T-helper 1 cell (primary cell): ENCODE data around the gene LAMB1.

Source experiments
- DNase-seq, 5 donors: peaks; one replicate each; pipeline ENCODE4 v3.0.0-alpha.2; 2012 to 2020

The LAMB1 gene

GRCh38 chr7:107996072-107996882 lies 6.7 kb downstream of the LAMB1 start:
- DNase-seq: no peak

- no peak for DNase-seq
These were observed 7.5 kb downstream of the LAMB1 start for GRCh38 chr7:107995184-107996071.

DNA sequence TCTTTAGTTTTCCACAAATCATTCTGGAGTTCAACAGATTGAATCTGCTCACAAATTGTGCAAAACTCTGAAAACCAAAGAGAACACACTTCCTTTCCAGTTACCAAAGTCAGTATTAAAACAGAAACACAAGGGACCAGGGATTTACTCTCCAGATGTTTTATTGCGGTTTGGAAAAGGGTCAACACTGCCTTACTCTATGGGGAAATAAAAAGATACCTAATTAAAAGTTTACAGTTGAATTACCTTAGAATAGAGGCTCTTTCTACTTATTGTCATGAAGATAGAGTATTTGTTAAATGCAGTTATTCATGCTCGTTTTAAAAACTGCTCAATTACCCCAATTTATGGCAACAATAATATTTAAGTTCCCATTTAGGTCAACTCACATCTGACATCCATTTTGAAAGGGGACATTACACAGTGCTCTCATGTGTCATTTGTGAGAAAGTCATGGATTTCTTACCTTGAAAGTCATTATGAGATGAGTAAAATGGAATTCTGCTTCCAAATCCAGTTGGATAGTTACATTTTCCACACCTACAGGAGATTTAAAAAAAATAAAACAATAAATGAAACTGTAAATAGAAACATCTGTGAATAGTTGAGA lies 8.4 kb downstream of the LAMB1 start:
- no peak for DNase-seq

- DNase-seq: no peak
These were observed 9.1 kb downstream of the LAMB1 start for GRCh38 chr7:107993891-107994291.

DNA sequence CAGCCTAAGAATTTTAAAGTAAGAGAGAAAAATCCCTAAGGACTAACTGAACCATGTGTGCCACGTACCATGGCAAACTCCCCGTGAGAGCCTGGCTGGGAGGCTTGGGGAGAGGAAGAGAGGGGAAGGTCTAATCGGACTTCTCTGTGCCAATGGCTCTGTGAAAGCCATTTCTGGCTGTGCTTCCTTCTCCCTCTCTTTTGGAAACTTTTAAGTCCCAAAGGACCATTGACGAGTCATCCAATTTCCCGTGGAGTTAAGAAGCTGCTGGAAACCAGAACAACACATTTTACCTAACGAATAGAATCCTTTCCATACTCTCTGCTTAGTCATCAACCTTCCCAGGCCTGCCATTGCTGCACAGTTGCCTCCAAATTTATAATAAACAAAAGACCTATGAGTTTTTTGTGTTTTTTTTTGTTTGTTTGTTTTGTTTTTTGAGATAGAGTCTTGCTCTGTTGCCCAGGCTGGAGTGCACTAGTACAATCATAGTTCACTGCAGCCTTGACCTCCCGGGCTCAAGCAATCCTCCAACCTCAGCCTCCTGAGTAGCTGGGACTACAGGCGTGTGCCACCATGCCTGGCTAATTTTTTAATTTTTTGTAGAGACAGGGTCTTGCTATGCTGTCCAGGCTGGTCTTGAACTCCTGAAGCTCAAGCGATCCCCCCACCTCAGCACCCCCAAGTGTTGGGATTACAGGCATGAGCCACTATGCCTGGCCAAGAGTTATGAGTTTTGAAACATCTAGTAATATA lies 13.2 kb downstream of the LAMB1 start:
- no peak for DNase-seq

DNA sequence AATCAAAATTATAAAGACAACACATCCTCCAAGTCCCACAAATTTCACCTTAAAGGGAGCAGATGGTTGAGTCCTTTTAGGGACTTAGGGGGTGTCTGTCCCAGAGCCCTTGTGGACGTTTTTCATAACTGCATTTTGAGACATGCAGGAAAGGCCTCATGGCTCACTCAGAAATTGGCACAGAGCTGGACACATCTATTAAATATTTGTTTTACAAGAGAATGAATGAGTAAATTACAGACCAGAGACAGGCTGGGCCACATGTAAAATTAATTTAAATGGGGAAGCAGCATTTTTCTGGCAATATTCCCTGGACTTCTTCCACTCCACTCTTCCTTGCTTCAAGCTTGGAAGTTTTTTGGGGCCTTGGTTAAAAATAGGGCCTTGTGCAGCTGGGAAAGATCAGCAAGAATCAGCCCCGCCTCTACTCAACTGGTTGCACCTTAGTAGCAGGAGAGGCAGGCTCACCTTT lies 20.0 kb downstream of the LAMB1 start:
- no peak for DNase-seq

GRCh38 chr7:107982042-107982840 lies 20.7 kb downstream of the LAMB1 start:
- no peak for DNase-seq

- no peak for DNase-seq
These were observed 21.5 kb downstream of the LAMB1 start for GRCh38 chr7:107981466-107981865.

DNA sequence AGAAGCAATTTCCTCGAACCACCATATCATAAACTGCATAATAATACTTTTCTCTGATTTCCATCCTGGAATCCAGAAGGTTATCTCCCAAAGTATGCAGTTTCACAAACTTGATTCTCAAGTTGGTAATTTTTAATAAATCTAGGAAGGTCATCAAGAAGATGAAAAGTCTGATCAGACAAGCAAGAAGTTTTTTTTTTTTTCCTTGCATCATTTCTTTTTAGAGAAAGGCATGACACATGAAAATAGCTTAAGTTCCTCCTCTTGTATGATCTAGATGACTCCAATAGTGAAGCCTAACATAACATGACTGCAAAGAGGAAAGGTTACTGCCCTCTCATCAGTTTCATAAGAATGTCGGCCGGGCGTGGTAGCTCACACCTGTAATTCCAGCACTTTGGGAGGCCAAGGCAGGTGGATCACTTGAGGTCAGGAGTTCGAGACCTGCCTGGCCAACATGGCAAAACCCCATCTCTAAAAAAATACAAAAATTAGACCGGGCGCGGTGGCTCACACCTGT lies 22.2 kb downstream of the LAMB1 start:
- no peak for DNase-seq

DNA sequence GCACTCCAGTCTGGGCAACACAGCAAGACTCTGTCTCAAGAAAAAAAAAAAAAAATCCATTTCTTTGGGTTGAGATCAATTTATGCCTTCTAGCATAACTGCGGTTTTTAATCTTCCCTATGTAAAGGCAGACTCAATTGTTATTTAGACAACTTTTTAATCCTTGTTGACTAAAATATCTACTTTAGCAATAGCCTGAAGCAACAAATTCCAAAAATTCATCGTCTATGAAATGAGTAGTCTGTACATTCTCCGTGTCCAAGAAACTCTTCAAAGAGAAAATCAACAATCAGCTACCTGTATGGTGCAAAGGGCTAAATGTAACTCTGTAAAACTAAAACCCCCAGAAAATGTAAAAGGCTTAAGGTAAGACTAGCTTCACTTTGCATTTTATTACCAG lies 22.8 kb downstream of the LAMB1 start:
- DNase-seq: no peak

GRCh38 chr7:107978815-107979408 lies 24.0 kb downstream of the LAMB1 start:
- no peak for DNase-seq

- no peak for DNase-seq
These were observed 25.9 kb downstream of the LAMB1 start for GRCh38 chr7:107977048-107977447.

- no peak for DNase-seq
These were observed 26.3 kb downstream of the LAMB1 start for GRCh38 chr7:107976620-107977019.

DNA sequence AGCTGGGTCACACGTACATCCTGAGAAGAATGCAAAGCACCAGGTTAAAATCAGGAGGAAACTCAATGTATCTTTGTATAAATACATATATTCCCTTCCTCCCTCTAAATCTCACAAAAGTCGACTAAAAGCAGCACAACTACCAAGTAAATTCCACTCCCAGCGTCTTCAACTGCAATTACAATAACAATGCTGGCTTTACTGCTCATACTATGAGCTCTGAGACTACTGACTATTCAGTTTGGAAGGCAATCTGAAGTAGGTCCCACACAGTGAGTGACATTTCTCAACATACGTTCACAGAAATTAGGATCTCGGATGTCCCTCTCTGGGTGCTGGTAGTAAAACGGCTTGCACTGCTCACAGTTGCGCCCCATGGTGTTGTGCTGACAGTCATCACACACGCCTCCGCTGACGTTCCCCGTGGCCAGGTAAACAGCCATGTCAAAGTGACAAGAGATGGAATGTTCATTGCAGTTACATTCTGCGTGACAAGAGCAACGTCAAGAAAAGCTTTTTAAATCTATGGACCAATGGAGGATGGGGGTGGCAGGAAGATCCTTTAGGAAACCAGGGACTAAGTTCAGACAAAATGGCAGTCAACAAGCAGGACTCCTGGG lies 27.5 kb downstream of the LAMB1 start:
- no peak for DNase-seq

DNA sequence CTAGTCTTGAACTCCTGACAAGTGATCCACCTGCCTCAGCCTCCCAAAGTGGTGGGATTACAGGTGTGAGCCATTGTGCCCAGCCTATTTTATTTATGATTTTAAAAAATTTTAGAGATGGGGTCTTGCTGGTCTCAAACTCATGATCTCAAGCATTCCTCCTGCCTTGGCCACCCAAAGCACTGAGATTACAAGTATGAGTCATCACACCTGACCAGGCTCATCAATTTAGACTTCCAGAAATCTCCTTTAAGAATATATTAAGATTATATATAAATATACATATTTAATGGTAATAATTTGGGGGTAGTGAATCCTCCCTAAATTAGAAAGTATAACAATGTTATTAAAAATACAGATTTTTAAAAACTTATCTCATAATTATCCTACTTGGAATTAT lies 29.1 kb downstream of the LAMB1 start:
- no peak for DNase-seq

- no peak for DNase-seq
These were observed 30.0 kb downstream of the LAMB1 start for GRCh38 chr7:107972941-107973376.

- DNase-seq: no peak
These were observed 30.9 kb downstream of the LAMB1 start for GRCh38 chr7:107972075-107972482.

DNA sequence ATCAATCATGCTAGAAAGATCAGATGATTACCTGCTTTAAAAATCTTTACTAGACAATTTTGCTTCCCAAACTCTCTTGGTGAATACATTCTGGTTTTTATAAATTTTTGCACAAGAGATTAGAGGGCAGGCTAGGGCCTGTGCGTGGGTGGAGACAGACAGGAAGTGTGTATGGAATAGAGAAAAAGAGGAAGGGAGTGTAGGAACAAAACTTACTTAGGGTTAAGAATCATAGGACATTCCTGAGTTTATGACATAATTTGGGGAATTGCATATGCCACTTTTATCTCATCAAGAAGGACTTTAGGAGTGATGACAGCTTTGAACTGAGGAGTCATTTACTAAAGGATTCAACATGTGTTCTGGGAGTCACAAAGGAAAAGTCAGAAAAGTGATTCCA lies 31.3 kb downstream of the LAMB1 start:
- DNase-seq: no peak

DNA sequence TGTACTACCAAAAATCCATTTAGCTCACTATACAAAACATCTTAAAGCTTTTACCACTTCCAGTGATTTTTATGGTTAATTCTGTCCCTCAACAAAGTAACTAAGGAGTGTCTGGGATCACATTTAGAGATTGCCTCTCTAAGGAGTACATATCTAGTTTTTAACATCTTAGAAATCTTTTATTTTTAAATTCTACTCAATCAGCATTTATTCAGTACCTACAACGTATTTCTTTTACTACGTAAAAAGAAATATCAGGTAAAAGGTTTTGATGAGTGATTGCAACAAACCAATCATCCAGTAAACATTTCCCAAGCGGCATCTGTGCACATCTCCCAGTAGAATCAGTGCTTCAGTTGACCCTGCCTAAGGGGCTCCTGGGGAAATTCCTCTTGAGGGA lies 31.9 kb downstream of the LAMB1 start:
- DNase-seq: no peak

- DNase-seq: no peak
These were observed 33.1 kb downstream of the LAMB1 start for GRCh38 chr7:107969856-107970255.

GRCh38 chr7:107968449-107968848 lies 34.5 kb downstream of the LAMB1 start:
- no peak for DNase-seq
